Lung (tissue), 12 donors: ENCODE results near the gene CHST1. TPM values are rescaled to one million over a fixed set of nuclear protein-coding genes. Genes with fewer than 3 reads are reported as not detected.

Experiments
- ATAC-seq: fragments of 200-7000 bp; cut with Tn5 transposase; one replicate; pipeline ENCODE4 v1.9.1; 2020; ENCODE audit warnings: moderate number of reproducible peaks; ENCODE audit not compliant: insufficient read depth, low FRiP score
- DNase-seq, 3 donors: peaks; one replicate each; pipeline ENCODE4 v3.0.0-alpha.2; 2013 to 2017
- H3K27ac ChIP-seq, 2 donors: one replicate each; pipeline ENCODE4 v1.5.1; 2013; ENCODE audit warnings: mild to moderate bottlenecking in 2 of 2, moderate library complexity in 2 of 2, control low read depth in 1 of 2, inconsistent platforms in 1 of 2, low read depth in 1 of 2, low read length in 1 of 2
- H3K27me3 ChIP-seq, 3 donors: one replicate each; pipeline ENCODE4 v1.5.1; 2013; ENCODE audit warnings: low read length in 2 of 3; ENCODE audit not compliant: control insufficient read depth in 3 of 3, insufficient read depth in 3 of 3
- H3K36me3 ChIP-seq, 4 donors: one replicate each; pipeline ENCODE4 v1.5.1; 2013; ENCODE audit warnings: low read length in 4 of 4, mild to moderate bottlenecking in 1 of 4, moderate library complexity in 1 of 4; ENCODE audit not compliant: control insufficient read depth in 4 of 4, insufficient read depth in 4 of 4
- H3K4me1 ChIP-seq, 5 donors: one replicate each; pipeline ENCODE4 v1.5.1; 2013; ENCODE audit warnings: low read length in 5 of 5, mild to moderate bottlenecking in 2 of 5, moderate library complexity in 1 of 5; ENCODE audit not compliant: control insufficient read depth in 5 of 5, insufficient read depth in 5 of 5
- H3K4me3 ChIP-seq: one replicate; pipeline ENCODE4 v1.5.1; 2013; ENCODE audit warnings: mild to moderate bottlenecking, control low read depth, moderate library complexity
- H3K9ac ChIP-seq, 2 donors: one replicate each; pipeline ENCODE4 v1.5.1; 2013; ENCODE audit warnings: low read length in 2 of 2, control low read depth in 1 of 2; ENCODE audit not compliant: insufficient read depth in 1 of 2
- H3K9me3 ChIP-seq, 4 donors: one replicate each; pipeline ENCODE4 v1.5.1; 2013; ENCODE audit warnings: low read length in 3 of 4, mild to moderate bottlenecking in 1 of 4, moderate library complexity in 1 of 4; ENCODE audit not compliant: control insufficient read depth in 4 of 4, insufficient read depth in 3 of 4
- WGBS, 2 donors: extraction: QIAGEN DNeasy Blood & Tissue Kit; methylation state at CpG; one replicate each; pipeline ENCODE4 v1.1.7; 2013; 5-methylcytosine and 5-hydroxymethylcytosine counted together
- polyA plus RNA-seq, 2 donors: library from polyadenylated mRNA; stranded (reverse); fragments of 200-250 nt; gene quantifications; one replicate each; pipeline ENCODE4 v1.2.1, GENCODE V29; 2013
- total RNA-seq, 2 donors: library from RNA; depleted of rRNA in 1 of 2; stranded (reverse); fragments of >200 nt in 1 of 2; gene quantifications; one replicate each; pipeline ENCODE4 v1.2.1, GENCODE V29; 2014 to 2021
- TF ChIP-seq, protein P1 (sequence below): IDR thresholded peaks from 2 replicates; pipeline ENCODE4 v1.5.1; 2012; ENCODE audit warnings: mild to moderate bottlenecking; ENCODE audit errors: control extremely low read depth, extremely low read depth
- donor health status: control.
- donor health status: control.
- donor health status: Bipolar disorder and iron deficiency.
- donor health status: healthy.
- donor health status: DM: yes; HTN: yes; CAD: no.

The CHST1 gene
- total and polyA plus RNA-seq, 4 donors, result 1.7 to 2.4 (median 1.9) TPM

DNA sequence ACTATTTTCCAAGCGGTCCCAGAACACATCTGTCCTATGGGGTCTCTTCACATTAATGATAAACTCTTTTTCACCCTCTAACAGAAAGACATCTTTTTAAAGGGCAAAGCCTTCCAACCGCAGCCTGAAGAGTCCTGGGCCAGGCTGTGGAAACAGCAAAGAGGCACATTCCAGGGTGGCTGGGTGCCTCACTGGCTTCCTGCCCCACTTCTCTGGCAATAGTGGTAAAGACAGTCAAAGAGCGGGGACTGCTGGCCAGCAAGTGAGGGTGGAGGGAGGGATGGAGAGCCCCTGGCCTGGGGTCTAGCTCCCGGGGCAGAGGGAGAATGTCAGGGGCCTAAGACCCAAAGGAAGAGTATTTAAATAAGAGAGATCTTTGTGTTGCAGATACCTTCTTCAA is 10.2 kb upstream of the CHST1 start:
- Histone ChIP-seq H3K9me3 (no peaks in the 10 kb centered on the region), H3K4me3 (no peak overlapping the region), H3K27ac (no peak overlapping the region), H3K4me1 (peaks cover 0 to 3% (median 0%) of the 10 kb centered on the region in 5 donors), H3K36me3 (no peaks in the 10 kb centered on the region), H3K27me3 (no peaks in the 10 kb centered on the region), H3K9ac (no peak overlapping the region)
- TF ChIP-seq, protein P1, sequence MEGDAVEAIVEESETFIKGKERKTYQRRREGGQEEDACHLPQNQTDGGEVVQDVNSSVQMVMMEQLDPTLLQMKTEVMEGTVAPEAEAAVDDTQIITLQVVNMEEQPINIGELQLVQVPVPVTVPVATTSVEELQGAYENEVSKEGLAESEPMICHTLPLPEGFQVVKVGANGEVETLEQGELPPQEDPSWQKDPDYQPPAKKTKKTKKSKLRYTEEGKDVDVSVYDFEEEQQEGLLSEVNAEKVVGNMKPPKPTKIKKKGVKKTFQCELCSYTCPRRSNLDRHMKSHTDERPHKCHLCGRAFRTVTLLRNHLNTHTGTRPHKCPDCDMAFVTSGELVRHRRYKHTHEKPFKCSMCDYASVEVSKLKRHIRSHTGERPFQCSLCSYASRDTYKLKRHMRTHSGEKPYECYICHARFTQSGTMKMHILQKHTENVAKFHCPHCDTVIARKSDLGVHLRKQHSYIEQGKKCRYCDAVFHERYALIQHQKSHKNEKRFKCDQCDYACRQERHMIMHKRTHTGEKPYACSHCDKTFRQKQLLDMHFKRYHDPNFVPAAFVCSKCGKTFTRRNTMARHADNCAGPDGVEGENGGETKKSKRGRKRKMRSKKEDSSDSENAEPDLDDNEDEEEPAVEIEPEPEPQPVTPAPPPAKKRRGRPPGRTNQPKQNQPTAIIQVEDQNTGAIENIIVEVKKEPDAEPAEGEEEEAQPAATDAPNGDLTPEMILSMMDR, result no peak
- no peak for ATAC-seq
- no peak for DNase-seq
- WGBS, 2 donors, result 83 to 89% methylated on average over 4 of the region's 4 CpGs

DNA sequence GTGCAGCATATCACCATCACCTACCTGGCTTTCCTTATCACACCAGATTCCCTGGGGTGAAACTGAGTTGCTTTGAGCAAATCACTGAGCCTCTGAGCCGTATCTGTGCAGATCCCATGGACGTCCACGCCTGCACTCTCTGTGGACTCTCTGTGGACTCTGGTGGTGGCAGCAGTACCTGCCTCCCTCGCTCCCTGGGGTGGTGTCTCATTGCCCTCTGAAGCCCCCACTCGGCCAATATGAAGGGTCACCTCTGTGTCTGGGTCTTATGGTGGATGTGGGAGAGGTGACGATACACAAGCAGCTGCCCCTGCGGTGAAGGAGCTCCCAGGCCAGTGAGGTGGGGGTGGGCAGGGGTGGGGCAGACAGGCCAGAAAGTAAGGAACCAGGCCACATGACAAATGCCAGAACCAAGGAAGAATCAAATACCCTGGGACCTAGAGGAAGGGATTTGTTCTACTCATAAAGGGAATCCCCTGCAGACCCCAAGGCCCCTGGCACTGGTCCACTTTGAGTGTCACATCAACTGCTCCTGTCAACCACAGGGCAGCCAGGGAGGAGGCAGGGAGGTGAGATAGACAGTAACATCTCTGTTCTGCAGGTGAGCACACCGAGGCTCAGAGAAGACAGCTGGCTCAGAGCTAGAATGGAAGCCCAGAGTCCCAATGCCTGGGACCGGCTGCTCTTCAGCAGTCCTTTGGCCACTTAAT is 9.2 kb upstream of the CHST1 start:
- DNase-seq, result no peak
- 89 to 91% methylated on average over 9 of the region's 9 CpGs for WGBS, 2 donors

DNA sequence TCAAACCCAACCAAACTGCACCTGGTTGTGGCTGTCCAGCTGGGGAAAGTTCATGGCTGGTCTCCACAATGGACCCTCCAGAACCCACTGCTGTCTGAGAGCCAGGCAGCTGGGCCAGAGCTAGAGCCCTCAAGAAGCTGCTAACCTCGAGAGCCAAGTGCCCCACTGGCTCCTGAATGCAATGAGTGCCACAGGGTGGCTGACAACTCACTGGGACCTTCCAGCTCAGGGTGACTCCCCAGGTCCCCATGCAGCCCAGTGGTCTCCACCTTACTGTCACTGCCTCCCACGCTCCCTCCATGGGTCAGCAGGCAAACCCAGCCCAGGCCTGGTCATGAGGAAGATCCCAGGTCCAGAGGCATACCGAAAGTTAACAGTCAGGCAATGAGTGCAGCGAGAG is 8.0 kb upstream of the CHST1 start:
- no peak for ATAC-seq
- WGBS, 2 donors, result 93 to 95% methylated on average over 4 of the region's 4 CpGs
- no peak for DNase-seq
- H3K4me3 ChIP-seq, result no peak overlapping the region
- no peaks in the 10 kb centered on the region for H3K9me3 ChIP-seq
- H3K9ac ChIP-seq, result no peak overlapping the region
- H3K4me1 ChIP-seq, result peaks cover 0 to 3% (median 0%) of the 10 kb centered on the region in 5 donors
- no peak overlapping the region for H3K27ac ChIP-seq
- TF ChIP-seq, protein P1, result no peak
- no peaks in the 10 kb centered on the region for H3K27me3 ChIP-seq
- no peaks in the 10 kb centered on the region for H3K36me3 ChIP-seq

More for the DNA sequence above, 9.2 kb upstream of the CHST1 start:
- Histone ChIP-seq H3K36me3 (no peaks in the 10 kb centered on the region), H3K9me3 (no peaks in the 10 kb centered on the region), H3K4me3 (no peak overlapping the region), H3K27me3 (no peaks in the 10 kb centered on the region), H3K27ac (no peak overlapping the region), H3K9ac (no peak overlapping the region), H3K4me1 (peaks cover 0 to 3% (median 0%) of the 10 kb centered on the region in 5 donors)
- TF ChIP-seq, protein P1, result no peak
- ATAC-seq, result no peak

DNA sequence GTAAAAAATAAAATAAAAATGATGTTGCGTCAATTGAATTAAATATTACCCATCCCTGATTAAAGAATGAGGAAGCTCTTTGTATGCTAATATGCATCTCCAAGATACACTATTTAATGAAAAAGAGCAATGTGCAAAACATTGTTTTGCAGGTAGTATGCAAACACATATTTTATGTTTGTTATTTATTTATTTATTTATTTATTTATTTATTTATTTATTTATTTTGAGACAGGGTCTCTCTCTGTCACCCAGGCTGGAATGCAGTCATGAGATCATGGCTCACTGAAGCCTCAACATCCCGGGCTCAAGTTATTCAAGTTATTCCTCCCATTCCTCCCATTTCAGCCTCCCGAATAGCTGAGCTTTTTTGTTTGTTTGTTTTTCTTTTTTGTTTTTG is 7.2 kb upstream of the CHST1 start:
- ATAC-seq (no peak), DNase-seq (no peak)
- WGBS, 2 donors, result 82 to 86% methylated on average over 3 of the region's 3 CpGs
- H3K9me3 ChIP-seq, result no peaks in the 10 kb centered on the region
- TF ChIP-seq, protein P1, result no peak
- H3K36me3 ChIP-seq, result no peaks in the 10 kb centered on the region
- H3K4me3 ChIP-seq, result no peak overlapping the region
- no peaks in the 10 kb centered on the region for H3K4me1 ChIP-seq
- peaks cover 0 to 3% (median 0%) of the 10 kb centered on the region in 3 donors for H3K27me3 ChIP-seq
- H3K9ac ChIP-seq, result no peak overlapping the region
- no peak overlapping the region for H3K27ac ChIP-seq
